Omental fat pad (tissue), 4 donors: ENCODE data around the gene MFRP. TPM values are rescaled to one million over a fixed set of nuclear protein-coding genes. Genes with fewer than 3 reads are reported as not detected.
"Not testable (repeated sequence)": the region's sequence is repeated elsewhere in the genome, so short reads cannot be mapped to it uniquely, and the experiment has no call there.

ENCODE experiments used
- ATAC-seq: fragments of 150-250 bp; one replicate; pipeline ENCODE4 v1.9.1; 2016; ENCODE audit warnings: mild to moderate bottlenecking, moderate library complexity; ENCODE audit not compliant: low FRiP score
- DNase-seq: peaks from one replicate; pipeline ENCODE4 v3.0.0-alpha.2; 2019; ENCODE audit warnings: low spot score
- CTCF ChIP-seq, 3 donors: fragments of 450-650 bp; IDR thresholded peaks; one replicate each; pipeline ENCODE4 v1.5.1; 2016 to 2017; ENCODE audit warnings: antibody characterized with exemption in 3 of 3, mild to moderate bottlenecking in 3 of 3, moderate library complexity in 2 of 3
- total RNA-seq, 4 donors: library from RNA; depleted of rRNA; stranded (reverse); fragments of >200 nt; gene quantifications; one replicate each; pipeline ENCODE4 v1.1.0, GENCODE V29; 2016

MFRP gene
- total RNA-seq: not detected

GRCh38 chr11:119346605-119347004 lies at the start of gene MFRP:
MFRP (minus strand) TSS chr11:119346705; CDS start chr11:119346513, 192 bp downstream.
- DNase-seq: no peak
- TF ChIP-seq CTCF (IDR thresholded peaks at IDR 0.05): no peak
- no peak for ATAC-seq

- TF ChIP-seq CTCF (IDR thresholded peaks at IDR 0.05): no peak
- DNase-seq: no peak
Observed at GRCh38 chr11:119391275-119391674, 44.8 kb upstream of the MFRP start.

GRCh38 chr11:119389611-119390254 lies 43.2 kb upstream of the MFRP start:
- no peak for TF ChIP-seq CTCF (IDR thresholded peaks at IDR 0.05)
- no peak for ATAC-seq
- DNase-seq: no peak

More at GRCh38 chr11:119391275-119391674, 44.8 kb upstream of the MFRP start:
- no peak for ATAC-seq

GRCh38 chr11:119388103-119388502 lies 41.6 kb upstream of the MFRP start:
- ATAC-seq (no peak), DNase-seq (no peak)
- no peak for TF ChIP-seq CTCF (IDR thresholded peaks at IDR 0.05)

GRCh38 chr11:119384332-119384731 lies 37.8 kb upstream of the MFRP start:
- TF ChIP-seq CTCF (IDR thresholded peaks at IDR 0.05): no peak
- DNase-seq (no peak), ATAC-seq (no peak)

GRCh38 chr11:119382513-119382912 lies 36.0 kb upstream of the MFRP start:
- ATAC-seq, DNase-seq: not testable (repeated sequence)

- DNase-seq (no peak), ATAC-seq (no peak)
Observed at GRCh38 chr11:119382101-119382500, 35.6 kb upstream of the MFRP start.

More at GRCh38 chr11:119382101-119382500, 35.6 kb upstream of the MFRP start:
- TF ChIP-seq CTCF (IDR thresholded peaks at IDR 0.05): no peak
